HG03558 (cell line): ENCODE data around the gene CR1L.
"Not testable (repeated sequence)": the region's sequence is repeated elsewhere in the genome, so short reads cannot be mapped to it uniquely, and the experiment has no call there.

Experiments
- ATAC-seq: cut with Tn5 transposase; IDR thresholded peaks from one replicate; pipeline ENCODE4 v1.9.1; 2021; ENCODE audit warnings: moderate number of reproducible peaks; ENCODE audit not compliant: unreplicated experiment; ENCODE audit errors: extremely low read depth

CR1L gene

DNA sequence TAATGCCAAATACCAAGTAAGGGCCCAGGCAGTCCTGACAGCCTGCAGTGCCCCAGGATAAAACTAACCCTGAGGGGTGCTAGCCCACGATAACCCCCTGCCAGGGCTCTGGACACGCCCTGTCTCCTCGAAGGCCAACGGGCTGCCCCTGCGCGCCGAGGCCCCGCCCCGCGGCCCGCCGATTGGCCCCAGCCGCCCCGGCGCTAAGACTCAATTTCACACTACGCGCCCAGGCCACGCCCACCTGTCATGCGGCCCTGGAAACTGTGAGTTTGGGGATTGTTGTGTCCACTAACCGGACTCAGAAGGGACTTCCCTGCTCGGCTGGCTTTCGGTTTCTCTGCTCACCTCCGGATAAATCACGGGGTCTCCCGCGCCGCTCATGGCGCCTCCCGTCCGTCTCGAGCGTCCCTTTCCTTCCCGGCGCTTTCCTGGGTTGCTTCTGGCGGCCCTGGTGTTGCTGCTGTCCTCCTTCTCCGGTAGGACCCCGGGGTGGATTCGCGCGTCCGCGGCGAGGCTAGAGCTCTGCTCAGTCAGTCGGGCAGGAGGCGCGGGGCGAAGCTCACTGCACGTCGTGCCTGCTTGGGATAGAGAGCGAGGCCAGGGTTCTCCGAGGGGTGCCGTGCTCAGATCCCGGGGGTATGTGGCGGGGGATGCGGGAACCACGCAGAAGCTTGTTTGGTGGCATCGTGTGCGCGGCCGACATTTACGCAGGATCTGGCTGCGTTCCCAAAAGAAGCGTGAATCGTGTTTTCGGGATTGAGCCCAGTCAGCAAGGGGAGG is at the start of gene CR1L:
TSS of gene CR1L (plus strand) at position 282 of the 783 bp plus-strand sequence. CDS start at position 383, 101 bp downstream.
- ATAC-seq: no peak

- no peak for ATAC-seq
Measured at GRCh38 chr1:207603777-207604176, 41.2 kb upstream of the CR1L start.

GRCh38 chr1:207605444-207606361 is 39.2 kb upstream of the CR1L start:
- no peak for ATAC-seq

GRCh38 chr1:207606362-207606755 is 38.6 kb upstream of the CR1L start:
- no peak for ATAC-seq

DNA sequence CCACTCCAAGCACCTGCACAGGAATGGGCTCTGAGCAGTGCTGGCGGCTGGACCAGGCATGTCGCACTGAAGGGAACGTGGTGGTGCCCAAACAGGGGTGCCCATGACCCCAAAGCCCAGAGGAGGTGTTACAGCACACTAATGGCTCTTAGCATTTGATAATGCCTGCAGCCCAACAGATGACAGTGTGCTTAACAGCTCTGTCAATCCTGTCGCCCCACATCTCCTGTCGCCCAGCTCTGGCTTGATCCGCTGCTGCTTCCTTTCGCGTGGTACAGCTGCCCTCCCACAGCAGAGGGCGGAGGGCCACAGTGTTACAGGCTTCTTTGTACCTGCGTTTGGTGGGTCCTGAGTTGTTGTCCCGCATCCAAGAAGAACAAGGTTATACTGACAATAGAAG is 32.2 kb upstream of the CR1L start:
- no peak for ATAC-seq

DNA sequence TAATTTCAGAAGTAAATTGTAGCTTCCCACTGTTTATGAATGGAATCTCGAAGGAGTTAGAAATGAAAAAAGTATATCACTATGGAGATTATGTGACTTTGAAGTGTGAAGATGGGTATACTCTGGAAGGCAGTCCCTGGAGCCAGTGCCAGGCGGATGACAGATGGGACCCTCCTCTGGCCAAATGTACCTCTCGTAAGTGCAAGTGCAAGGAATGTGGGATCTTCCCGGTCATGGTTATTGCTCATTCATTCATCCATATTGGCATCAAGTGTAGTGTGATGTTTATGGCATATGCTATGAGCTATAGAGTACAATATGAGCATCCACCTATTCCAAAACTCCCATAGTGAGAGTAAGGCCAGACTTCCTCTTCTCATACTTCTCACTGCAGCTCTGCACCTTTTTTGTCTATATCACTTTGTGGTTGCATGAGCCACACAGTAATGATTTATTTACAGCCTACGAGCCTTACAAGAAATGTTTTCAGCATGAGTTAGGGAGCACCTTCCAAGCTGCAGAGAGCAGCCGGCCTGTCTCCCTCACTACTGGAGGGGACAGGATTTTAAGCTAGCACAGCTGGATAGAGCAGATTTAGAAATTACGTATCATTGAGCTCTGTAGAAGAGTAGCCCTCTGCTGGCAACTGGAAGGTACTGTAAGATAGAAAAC is 24.9 kb upstream of the CR1L start:
- ATAC-seq: peak; percentile 74

DNA sequence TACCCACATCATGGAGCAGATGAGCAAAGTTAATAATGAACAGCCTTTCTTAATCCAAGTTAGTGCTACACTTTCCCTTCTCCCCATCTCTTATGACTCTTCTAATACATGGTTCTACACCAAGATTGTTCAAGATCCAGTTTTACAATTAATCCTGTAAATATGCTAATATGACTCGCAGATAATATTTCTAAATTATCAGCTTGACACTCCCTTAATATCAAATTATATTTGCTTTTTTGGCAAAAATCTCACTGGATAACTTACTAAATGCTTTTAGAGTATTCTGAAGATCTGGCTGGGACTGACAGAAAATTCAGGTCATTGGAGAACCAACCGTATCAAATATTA is 24.4 kb upstream of the CR1L start:
- no peak for ATAC-seq

DNA sequence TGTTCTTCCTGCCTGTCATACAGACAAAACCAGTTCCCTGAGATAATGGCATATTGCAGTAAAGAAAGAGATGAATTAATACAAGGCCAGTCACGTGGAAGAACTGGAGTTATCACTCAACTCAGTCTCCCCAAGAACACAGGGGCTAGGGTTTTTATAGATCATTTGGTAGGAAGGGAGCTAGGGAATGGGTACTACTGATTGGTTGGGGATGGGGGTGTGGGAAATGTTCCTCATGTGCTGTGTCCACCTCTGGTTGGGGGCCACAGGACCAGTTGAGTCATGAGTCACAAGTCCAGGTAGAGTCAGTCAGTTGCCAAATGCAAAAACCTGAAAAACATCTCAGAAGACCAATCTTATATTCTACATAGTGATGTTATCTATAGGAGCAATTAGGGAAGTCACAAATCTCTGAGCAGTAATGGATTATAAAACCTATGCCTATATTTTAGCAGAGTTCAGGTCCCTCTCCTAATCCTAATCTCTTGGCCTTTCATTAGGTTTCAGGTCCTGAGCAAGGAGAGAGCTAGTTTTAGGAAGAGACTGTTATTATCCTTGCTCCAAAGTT is 19.3 kb upstream of the CR1L start:
- ATAC-seq: not testable (repeated sequence)

GRCh38 chr1:207626972-207627337 is 18.0 kb upstream of the CR1L start:
- ATAC-seq: no peak

- no peak for ATAC-seq
Measured at GRCh38 chr1:207627496-207627895, 17.4 kb upstream of the CR1L start.

DNA sequence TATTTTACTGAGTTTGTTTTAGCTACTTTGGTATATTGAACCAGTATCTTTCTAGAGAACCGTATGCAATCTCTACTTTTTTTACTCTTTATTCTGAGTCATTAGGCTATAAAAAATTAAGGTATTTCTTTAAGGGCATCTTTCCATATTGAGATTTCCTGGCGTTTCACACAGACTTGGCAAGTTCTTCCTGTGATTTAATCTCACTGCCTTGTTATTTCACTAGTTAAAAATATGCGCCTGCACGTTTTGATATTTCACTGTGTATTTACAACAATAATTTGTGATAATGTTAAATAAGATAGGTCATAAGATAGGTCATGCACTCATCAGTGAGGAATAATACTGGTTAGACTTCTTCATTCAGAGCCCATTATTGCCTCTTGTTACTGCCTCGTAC is 16.2 kb upstream of the CR1L start:
- no peak for ATAC-seq

DNA sequence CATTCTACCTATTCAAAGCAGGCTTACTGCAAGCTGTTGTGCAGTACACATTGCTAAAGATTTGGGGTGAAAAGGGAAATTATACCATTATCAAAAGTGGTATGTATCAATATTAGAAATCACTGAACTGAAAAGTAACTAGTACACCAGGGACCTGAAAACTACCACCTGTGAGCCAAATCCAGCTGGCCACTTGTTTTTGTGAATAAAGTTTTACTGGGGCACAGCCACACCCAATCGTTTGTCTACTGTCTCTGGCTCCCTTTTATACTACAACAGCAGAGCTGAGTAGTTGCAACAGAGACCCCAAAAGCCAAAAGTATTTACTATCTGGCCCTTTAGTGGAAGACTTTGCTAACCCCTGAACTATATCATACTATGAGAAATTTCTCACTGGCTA is 13.8 kb upstream of the CR1L start:
- no peak for ATAC-seq

- ATAC-seq: no peak
Measured at GRCh38 chr1:207633226-207633625, 11.7 kb upstream of the CR1L start.

GRCh38 chr1:207633699-207634289 is 11.1 kb upstream of the CR1L start:
- ATAC-seq: not testable (repeated sequence)

DNA sequence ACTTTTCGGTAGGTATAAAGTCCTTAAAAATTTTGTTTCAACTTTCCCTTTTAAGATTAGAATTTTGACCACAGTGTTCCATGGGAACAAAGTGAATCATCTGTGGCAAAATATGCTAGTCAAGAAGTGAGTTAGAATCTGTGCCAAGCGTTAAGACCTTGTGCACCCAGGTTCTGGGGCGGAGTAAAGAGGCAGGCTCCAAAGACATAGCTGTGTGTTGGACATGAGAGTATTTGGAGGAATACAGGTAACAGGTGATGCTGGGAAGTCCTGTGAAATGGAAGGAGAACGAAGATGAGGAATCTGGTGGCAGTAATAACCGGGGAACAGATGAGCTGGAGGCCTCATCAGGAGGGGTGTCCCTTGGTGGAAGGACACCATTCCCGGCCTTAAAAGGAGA is 10.6 kb upstream of the CR1L start:
- not testable (repeated sequence) for ATAC-seq

DNA sequence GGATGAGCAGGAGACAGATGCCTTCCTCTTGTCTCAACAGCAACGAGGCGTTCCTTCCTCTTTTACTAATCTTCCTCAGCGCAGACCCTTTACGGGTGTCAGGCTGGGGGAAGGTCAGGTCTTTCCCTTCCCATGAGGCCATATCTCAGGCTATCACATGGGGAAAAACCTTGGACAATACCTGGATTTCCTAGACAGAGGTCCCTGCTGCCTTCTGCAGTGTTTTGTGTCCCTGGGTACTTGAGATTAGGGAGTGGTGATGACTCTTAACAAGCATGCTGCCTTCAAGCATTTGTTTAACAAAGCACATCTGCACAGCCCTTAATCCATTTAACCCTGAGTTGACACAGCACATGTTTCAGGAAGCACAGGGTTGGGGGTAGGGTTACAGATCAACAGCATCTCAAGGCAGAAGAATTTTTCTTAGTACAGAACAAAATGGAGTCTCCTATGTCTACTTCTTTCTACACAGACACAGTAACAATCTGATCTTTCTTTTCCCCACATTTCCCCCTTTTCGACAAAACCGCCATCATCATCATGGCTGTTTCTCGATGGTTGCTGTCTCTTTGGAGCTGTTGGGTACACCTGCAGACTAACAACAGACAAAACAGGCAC is 9.3 kb upstream of the CR1L start:
- not testable (repeated sequence) for ATAC-seq

DNA sequence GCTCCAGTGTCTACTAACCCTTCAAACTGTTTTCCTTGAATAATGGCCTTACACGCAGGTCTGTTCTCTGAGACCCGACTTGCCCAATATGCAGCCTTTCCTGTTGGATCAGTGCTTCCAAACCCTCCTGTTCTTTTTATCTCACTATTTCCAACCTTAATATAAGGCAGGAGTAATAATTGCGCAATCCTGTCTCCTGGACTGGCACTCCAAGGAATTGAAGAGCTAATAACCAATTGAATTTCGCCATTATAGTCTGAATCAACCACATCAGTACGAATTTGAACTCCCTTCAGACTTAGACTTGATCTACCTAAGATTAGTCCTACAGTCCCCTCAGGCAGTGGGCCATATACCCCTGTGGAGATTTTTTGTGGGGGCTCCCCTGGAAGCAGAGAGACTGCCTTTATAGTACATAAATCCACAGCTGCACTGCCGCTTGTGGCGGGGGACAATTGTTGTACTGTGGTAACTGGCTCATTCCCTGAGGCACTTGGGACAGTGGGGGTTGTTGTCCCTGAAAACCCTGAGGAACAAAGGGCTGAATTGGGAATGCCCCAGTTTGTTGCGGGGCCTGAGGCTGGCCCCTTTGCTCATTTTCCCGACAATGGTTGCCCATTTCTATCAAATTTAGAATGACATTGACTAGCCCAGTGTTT is 6.3 kb upstream of the CR1L start:
- not testable (repeated sequence) for ATAC-seq

DNA sequence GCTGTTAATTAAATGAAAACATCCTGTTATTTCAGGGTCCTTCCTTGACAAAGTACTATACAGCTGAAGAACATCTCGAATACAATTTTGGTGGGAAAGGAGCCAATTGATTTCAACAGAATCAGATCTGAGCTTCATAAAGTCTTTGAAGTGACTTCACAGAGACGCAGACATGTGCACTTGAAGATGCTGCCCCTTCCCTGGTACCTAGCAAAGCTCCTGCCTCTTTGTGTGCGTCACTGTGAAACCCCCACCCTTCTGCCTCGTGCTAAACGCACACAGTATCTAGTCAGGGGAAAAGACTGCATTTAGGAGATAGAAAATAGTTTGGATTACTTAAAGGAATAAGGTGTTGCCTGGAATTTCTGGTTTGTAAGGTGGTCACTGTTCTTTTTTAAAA is 5.6 kb upstream of the CR1L start:
- not testable (repeated sequence) for ATAC-seq

- no peak for ATAC-seq
Measured at GRCh38 chr1:207644166-207644851, 624 bp upstream of the CR1L start.
